Loucy (cell line): ENCODE results near the gene RGS19.

Experiments used
- CTCF ChIP-seq: fragments of 200-600 bp; sonication (generic); conservative IDR thresholded peaks from 2 replicates; pipeline ENCODE4 v1.5.1; 2014; ENCODE audit warnings: mild to moderate bottlenecking, antibody characterized with exemption, low read length
- EZH2phosphoT487 ChIP-seq: fragments of 200-600 bp; IDR thresholded peaks from 2 replicates; pipeline ENCODE4 v1.6.1; 2018; ENCODE audit warnings: antibody characterized with exemption, mild to moderate bottlenecking, moderate library complexity, borderline replicate concordance

- no peak for TF ChIP-seq CTCF
- TF ChIP-seq EZH2phosphoT487 = no peak
Measured at GRCh38 chr20:64113796-64114355, 34.6 kb upstream of the RGS19 start.
